ENCODE measurements around the gene FBXL22.

Gene FBXL22, protein sequence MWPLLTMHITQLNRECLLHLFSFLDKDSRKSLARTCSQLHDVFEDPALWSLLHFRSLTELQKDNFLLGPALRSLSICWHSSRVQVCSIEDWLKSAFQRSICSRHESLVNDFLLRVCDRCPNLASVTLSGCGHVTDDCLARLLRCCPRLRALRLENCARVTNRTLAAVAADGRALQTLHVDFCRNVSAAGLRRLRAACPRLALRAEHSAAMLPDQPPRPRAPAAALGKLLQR

DNA sequence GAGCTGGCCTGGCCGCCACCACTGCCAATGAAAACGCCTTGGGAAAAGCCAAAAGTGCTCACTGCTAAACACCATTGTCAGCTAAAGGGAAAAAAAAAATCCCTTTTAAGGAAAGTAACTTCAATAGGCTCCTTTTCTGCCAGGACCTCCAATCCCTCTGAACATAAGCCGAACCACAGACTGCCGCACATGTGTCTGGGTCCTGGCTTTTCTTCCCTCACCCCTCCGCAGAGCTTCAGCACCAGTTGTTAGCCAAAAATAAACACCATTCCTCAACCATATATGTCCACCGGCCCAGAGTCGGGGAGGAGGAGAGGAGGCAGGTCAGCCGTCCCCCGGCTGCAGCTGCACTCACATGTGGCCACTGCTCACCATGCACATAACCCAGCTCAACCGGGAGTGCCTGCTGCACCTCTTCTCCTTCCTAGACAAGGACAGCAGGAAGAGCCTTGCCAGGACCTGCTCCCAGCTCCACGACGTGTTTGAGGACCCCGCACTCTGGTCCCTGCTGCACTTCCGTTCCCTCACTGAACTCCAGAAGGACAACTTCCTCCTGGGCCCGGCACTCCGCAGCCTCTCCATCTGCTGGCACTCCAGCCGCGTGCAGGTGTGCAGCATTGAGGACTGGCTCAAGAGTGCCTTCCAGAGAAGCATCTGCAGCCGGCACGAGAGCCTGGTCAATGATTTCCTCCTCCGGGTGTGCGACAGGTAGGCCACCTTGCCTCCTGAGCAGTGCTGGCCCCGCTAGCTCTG lies at the start of gene FBXL22:
Gene FBXL22 (plus strand): TSS at position 350 of the 753 bp plus-strand sequence. CDS start 6 bp downstream, at position 356.
- Histone ChIP-seq H3K9ac (ENCODE audit: low read depth, low read length) (no peak within 1 kb of the TSS), H3K36me3 (ENCODE audit: insufficient read depth, low read length) (no peaks in the 10 kb centered on the region), H3K4me1 (ENCODE audit: insufficient read depth, low read length) (peaks cover 6% of the 10 kb centered on the region; the same call in 1 of the 2 replicates), H3K9me3 (ENCODE audit: control insufficient read depth, insufficient read depth, low read length) (no peaks in the 10 kb centered on the region)

DNA sequence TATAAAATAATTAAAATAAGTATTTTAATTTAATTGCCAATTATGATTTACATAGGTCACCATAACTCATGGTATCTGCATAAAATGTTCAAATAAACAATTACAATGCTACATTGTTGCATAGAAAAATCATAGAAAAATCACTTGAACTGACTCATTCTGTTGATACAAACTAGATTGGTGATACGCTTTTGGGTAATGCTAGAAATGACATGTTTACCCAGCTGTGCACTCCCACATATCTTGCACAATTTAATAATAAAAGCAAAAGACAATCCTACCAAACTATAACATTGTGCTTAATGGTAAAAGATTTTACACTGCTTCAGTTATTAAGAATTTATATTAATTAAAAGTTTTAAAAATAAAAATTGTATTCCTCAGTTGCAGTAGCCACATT lies 45.8 kb upstream of the FBXL22 start:
- Histone ChIP-seq H3K4me1 (ENCODE audit: insufficient read depth, low read length) (peaks cover 9% of the 10 kb centered on the region), H3K36me3 (ENCODE audit: insufficient read depth, low read length) (no peaks in the 10 kb centered on the region), H3K9me3 (ENCODE audit: control insufficient read depth, insufficient read depth, low read length) (no peaks in the 10 kb centered on the region), H3K9ac (ENCODE audit: low read depth, low read length) (no peak overlapping the region)

DNA sequence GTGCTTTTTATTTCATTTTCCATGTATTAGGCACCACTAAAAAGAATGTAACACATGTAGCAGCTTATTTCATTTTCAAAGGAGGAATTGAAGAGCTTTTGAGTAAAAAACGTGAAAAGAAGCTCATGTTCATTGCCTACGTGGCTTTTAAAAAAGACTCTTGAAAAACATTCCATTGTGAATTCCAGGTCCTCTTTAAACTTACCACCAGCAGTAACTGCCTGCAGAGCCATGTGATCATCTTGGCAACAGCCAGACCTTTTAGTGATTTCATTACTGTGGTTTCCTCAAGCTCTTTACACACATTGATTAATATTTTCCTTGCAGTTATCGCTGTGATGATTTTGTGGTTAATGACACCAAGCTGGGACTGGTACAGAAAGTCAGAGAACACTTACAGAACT lies 43.8 kb upstream of the FBXL22 start:
- Histone ChIP-seq H3K36me3 (ENCODE audit: insufficient read depth, low read length) (no peaks in the 10 kb centered on the region), H3K9me3 (ENCODE audit: control insufficient read depth, insufficient read depth, low read length) (no peaks in the 10 kb centered on the region), H3K9ac (ENCODE audit: low read depth, low read length) (no peak overlapping the region), H3K4me1 (ENCODE audit: insufficient read depth, low read length) (peaks cover 9% of the 10 kb centered on the region)

DNA sequence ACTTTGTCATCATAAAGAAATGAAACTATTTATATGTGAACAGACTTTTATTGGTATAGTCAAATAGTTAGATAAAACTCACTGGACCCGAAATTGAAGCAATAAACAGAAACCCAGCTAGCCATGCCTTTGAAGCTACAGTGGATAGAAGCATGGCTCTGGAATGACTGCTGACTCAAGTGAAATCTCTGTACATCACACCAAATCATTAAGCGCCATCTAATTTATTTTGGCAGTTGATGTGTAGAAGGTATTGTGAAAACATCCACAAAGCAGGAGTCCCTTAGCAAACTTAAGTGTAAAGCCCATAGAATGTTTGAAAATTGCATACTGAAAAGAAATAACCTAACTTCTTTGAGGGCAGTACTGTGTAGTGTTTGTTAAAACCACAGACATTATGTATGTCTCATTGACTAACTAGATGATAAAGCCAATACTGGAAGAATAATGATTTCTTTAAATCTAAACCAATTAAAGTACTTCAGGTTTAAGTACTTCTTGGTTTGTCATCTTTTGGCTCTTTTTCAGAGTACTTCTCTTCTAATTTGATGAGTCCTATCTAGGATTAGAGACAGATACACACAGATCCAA lies 42.8 kb upstream of the FBXL22 start:
- H3K4me1 ChIP-seq (ENCODE audit: insufficient read depth, low read length) = peaks cover 11% of the 10 kb centered on the region
- H3K36me3 ChIP-seq (ENCODE audit: insufficient read depth, low read length) = no peaks in the 10 kb centered on the region
- H3K9ac ChIP-seq (ENCODE audit: low read depth, low read length) = no peak overlapping the region
- H3K9me3 ChIP-seq (ENCODE audit: control insufficient read depth, insufficient read depth, low read length) = no peaks in the 10 kb centered on the region

DNA sequence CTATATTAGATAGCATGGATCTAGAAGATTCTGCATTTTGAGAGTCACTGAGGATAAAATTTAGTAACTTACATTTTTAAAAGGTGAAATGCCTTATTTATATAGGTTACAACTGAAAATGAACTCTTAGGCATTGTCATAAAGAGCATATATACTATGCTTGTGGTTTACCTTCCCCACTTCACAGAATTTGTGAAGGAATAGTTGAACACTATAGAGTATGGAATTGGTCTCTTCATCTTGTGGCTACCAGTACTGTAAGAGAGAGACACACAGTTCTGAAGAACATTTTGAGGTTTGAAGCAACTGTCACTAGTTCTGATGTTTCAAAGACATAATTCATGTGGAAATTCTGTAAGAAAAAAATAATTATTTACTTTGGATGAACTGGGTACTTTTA lies 41.7 kb upstream of the FBXL22 start:
- no peak overlapping the region for H3K9ac ChIP-seq (ENCODE audit: low read depth, low read length)
- H3K36me3 ChIP-seq (ENCODE audit: insufficient read depth, low read length) = no peaks in the 10 kb centered on the region
- no peaks in the 10 kb centered on the region for H3K9me3 ChIP-seq (ENCODE audit: control insufficient read depth, insufficient read depth, low read length)
- H3K4me1 ChIP-seq (ENCODE audit: insufficient read depth, low read length) = peaks cover 15% of the 10 kb centered on the region

DNA sequence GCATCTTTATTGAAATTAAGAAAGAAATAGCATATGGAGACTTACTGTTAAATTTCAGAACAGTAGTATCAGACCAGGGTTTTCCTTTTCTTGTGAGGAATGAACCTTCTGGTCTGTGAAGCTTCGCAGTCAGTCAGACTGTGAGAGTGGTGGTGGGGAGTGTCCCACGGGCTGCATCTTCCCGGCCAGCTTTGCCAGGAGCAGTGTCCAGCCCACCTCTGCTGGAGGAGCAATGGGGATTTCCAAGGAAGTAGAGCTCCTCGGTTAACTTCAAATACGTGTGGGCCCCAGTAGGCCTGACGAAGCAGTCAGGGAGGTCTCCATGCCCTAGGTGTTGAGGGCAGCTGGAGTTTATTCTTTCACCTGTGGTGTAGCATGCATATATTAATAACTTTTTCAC lies 40.9 kb upstream of the FBXL22 start:
- H3K9ac ChIP-seq (ENCODE audit: low read depth, low read length) = no peak overlapping the region
- H3K9me3 ChIP-seq (ENCODE audit: control insufficient read depth, insufficient read depth, low read length) = no peaks in the 10 kb centered on the region
- no peaks in the 10 kb centered on the region for H3K36me3 ChIP-seq (ENCODE audit: insufficient read depth, low read length)
- peaks cover 22% of the 10 kb centered on the region for H3K4me1 ChIP-seq (ENCODE audit: insufficient read depth, low read length)

DNA sequence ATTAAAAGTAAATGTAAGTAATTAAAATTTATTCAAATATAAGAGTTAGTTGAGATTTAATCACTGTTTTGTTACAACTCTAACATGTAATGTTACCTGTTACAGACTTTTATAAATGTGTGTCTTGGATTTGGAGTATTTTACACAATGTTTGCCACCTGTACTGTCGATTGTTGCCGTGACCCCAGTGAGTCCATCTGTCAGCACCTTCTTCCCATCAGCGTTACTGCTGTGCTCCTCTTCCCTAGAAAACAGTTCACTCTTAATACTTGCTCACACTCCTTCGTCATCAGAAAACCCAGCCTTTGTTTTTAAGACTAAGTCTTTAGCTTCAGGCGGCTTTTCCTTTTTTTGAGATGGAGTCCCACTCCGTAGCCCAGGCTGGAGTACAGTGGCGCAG lies 40.5 kb upstream of the FBXL22 start:
- Histone ChIP-seq H3K9ac (ENCODE audit: low read depth, low read length) (no peak overlapping the region), H3K9me3 (ENCODE audit: control insufficient read depth, insufficient read depth, low read length) (no peaks in the 10 kb centered on the region), H3K36me3 (ENCODE audit: insufficient read depth, low read length) (no peaks in the 10 kb centered on the region), H3K4me1 (ENCODE audit: insufficient read depth, low read length) (peaks cover 26% of the 10 kb centered on the region)

DNA sequence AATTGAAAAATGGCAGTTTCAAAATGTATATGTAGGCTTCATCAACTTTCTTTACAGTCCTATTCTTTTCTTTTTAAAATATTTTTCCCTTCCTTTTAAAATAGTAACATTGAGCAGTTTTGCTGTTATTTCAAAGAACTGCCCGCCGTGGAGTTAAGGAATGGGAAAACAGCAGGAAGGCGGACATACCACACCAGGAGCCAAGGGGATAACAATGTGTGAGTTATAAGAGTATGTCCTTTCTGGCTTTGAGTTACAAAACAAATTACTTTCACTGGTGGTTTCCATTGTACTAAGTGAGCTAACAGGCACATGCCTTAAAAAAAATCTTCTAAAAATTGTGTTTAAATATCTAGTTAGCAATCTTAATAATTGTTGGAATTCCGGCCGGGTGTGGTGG lies 37.4 kb upstream of the FBXL22 start:
- no peaks in the 10 kb centered on the region for H3K36me3 ChIP-seq (ENCODE audit: insufficient read depth, low read length)
- peaks cover 16% of the 10 kb centered on the region for H3K4me1 ChIP-seq (ENCODE audit: insufficient read depth, low read length)
- H3K9me3 ChIP-seq (ENCODE audit: control insufficient read depth, insufficient read depth, low read length) = no peaks in the 10 kb centered on the region
- H3K9ac ChIP-seq (ENCODE audit: low read depth, low read length) = no peak overlapping the region

DNA sequence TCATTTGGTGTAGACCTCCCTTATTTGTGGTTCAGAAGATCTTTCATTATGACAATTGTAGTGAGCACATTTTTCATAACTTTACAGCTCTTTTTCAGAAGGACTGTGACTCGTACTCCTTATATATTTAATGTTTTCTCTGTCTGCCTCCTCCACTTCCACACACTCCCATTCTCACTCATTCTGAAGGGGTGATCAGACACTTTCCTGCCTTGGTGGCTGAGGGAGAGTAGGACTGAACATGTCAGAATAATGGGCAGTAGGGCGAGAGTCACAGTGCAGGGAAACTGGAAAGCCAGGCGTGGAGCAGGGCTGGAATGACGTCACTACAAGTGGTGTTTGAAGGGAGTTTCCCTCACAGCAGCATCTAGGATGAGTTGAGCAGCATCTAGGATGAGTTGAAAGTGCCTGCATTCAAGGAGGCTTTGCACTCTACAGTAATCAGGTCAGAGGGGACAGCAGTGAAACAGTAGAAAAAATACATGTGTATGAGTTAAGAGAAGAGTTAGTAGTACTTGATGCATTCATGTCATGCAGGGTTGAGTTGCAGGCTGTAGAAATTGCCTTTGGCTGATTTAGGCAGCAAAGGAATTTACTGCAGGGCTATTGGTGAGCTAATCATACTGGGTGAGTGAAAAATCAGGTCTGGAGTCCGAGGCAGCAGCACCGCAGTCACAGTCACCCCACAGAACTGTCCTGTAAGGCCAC lies 36.3 kb upstream of the FBXL22 start:
- Histone ChIP-seq H3K4me1 (ENCODE audit: insufficient read depth, low read length) (peaks cover 16% of the 10 kb centered on the region), H3K9me3 (ENCODE audit: control insufficient read depth, insufficient read depth, low read length) (no peaks in the 10 kb centered on the region), H3K36me3 (ENCODE audit: insufficient read depth, low read length) (no peaks in the 10 kb centered on the region), H3K9ac (ENCODE audit: low read depth, low read length) (no peak overlapping the region)

DNA sequence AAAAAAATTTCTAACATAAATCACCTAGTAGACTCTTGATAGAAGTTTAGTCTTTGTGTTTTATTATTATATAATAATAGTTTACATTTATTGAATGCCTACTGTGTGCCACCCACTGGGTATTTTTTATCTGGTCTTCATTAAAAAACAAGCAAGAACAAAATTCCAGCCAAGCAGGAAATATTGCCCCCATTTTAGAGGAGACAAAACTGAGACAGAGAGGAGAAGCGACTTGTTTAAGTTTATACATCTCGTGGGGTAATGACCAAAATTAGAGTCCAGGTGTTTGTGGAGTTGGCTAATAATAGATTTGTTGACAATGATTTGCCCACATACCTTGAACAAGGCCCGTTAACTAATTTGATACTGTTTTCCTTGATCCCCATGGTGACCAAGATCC lies 33.1 kb upstream of the FBXL22 start:
- no peaks in the 10 kb centered on the region for H3K9me3 ChIP-seq (ENCODE audit: control insufficient read depth, insufficient read depth, low read length)
- H3K36me3 ChIP-seq (ENCODE audit: insufficient read depth, low read length) = no peaks in the 10 kb centered on the region
- peaks cover 16% of the 10 kb centered on the region for H3K4me1 ChIP-seq (ENCODE audit: insufficient read depth, low read length)
- no peak overlapping the region for H3K9ac ChIP-seq (ENCODE audit: low read depth, low read length)

DNA sequence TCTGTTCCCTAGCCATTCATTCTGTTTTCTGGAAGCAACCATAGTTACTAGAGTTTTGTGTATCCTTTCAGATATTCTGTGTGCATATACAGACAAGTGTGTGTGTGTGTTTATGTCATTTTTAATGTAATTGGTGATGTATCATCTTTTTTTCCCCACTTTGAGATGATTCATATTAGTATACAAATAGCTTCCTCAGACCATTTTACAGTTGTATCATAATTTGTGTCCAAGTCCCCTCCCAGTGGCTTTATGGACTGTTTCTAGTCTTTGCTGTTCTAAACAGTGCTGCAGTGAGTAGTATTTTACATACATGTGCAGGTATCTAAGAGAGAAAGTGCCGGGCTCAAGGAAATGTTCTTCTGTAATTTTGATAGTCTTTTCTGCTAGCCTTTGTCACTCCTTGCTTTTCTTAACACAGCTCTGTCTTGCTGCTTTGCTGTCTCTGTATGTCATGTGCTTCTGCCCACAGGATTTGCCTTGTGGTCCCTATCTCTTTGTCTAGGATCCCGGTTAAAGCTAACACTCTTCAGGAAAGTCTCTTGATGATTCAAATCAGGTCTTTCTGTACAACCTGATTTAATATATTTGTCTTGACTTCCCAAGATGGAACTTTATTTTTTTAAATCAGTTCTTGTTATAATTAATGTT lies 31.5 kb upstream of the FBXL22 start:
- Histone ChIP-seq H3K4me1 (ENCODE audit: insufficient read depth, low read length) (peaks cover 9% of the 10 kb centered on the region), H3K9ac (ENCODE audit: low read depth, low read length) (no peak overlapping the region), H3K9me3 (ENCODE audit: control insufficient read depth, insufficient read depth, low read length) (no peaks in the 10 kb centered on the region), H3K36me3 (ENCODE audit: insufficient read depth, low read length) (no peaks in the 10 kb centered on the region)

DNA sequence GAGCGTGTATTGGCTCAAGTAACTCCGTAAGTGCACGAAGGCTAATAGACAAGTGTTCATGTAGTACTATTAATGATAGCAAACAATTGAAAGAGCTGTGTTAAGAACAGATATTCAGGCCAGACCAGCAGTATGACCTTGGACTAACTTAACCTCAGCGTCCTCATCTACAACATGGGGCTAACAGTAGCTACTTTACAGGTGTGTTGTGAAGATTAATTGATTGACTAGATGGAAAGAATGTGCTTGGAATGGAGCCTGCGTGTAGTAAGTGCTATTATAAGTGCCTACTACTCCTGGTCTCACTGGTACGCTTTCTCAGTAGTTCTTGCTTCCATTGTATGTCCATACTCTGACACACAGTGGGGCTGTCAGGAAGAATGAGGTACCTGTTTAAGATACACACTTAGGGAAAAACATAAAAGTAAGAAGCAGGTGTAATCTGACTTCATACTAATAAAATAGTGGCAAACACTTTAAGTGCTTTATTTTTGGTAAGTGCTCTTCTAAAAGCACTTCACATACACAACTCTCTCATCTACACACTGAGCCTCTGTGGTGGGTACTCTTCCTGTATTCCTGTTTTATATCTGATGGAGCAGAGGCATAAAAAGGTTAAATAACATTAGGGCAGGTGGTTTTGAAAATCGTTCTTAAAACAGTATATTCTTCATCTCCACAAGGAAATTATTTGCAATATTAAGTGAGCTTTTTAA lies 24.3 kb upstream of the FBXL22 start:
- Histone ChIP-seq H3K4me1 (ENCODE audit: insufficient read depth, low read length) (no peaks in the 10 kb centered on the region), H3K36me3 (ENCODE audit: insufficient read depth, low read length) (peaks cover 3% of the 10 kb centered on the region; the same call in 1 of the 2 replicates), H3K9me3 (ENCODE audit: control insufficient read depth, insufficient read depth, low read length) (no peaks in the 10 kb centered on the region), H3K9ac (ENCODE audit: low read depth, low read length) (no peak overlapping the region)

DNA sequence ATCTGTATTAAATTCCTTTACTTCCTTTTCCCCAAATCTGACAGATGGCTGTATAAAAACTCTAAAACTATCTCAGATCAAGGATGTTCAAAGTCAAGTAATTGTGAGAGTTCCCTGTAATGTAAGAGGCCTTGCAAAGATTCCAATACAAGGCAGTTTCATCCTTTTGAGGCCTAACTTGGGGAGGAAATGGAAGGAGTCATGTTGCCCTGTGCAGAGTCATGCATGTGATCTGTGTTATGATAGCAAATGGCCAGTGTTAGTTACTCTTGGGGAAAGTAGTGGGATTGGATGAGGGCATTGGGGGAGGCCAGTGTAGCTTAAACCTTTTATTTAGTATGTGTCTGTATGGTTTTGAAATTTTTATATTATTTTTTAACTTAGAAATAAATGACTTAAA lies 23.7 kb upstream of the FBXL22 start:
- Histone ChIP-seq H3K9ac (ENCODE audit: low read depth, low read length) (no peak overlapping the region), H3K9me3 (ENCODE audit: control insufficient read depth, insufficient read depth, low read length) (no peaks in the 10 kb centered on the region), H3K4me1 (ENCODE audit: insufficient read depth, low read length) (no peaks in the 10 kb centered on the region), H3K36me3 (ENCODE audit: insufficient read depth, low read length) (peaks cover 3% of the 10 kb centered on the region; the same call in 1 of the 2 replicates)
